ENCODE data around the gene PARN. TPM values are rescaled to one million over a fixed set of nuclear protein-coding genes. Genes with fewer than 3 reads are reported as not detected.

Gene PARN
- total and polyA plus RNA-seq, 3 experiments from 2014 or later, result 45.9 to 48.2 (median 46.0) TPM

- peaks cover 9 to 36% (median 27%) of the 10 kb centered on the region in 3 donors for H3K4me1 Mint-ChIP-seq
- no peaks in the 10 kb centered on the region for H3K27me3 Mint-ChIP-seq
- H3K27ac Mint-ChIP-seq, result no peak overlapping the region
- H3K4me1 ChIP-seq (ENCODE audit: insufficient read depth, low read length), result peaks cover 5% of the 10 kb centered on the region
- no peaks in the 10 kb centered on the region for H3K9me3 ChIP-seq (ENCODE audit: low read length)
- no peak overlapping the region for H3K4me3 Mint-ChIP-seq
- no peaks in the 10 kb centered on the region for H3K36me3 ChIP-seq (ENCODE audit: insufficient read depth, low read length)
- H3K9me3 Mint-ChIP-seq, result no peaks in the 10 kb centered on the region
- H3K36me3 Mint-ChIP-seq, result peaks cover 0 to 17% (median 3%) of the 10 kb centered on the region in 3 donors
- no peak overlapping the region for H3K27ac ChIP-seq (ENCODE audit: low read depth, low read length)
- no peak for DNase-seq
- H3K27me3 ChIP-seq (ENCODE audit: insufficient read depth, low read length, poor library complexity, severe bottlenecking), result no peaks in the 10 kb centered on the region
- ChIA-PET CTCF (no interaction called here), POLR2A (no interaction called here)
- H3K4me3 ChIP-seq (ENCODE audit: low read length), result no peak overlapping the region
Measured at GRCh38 chr16:14514967-14515366, 115.1 kb downstream of the PARN start.

- CTCF ChIA-PET, result no interaction called here
- H3K27me3 Mint-ChIP-seq, result no peaks in the 10 kb centered on the region
Measured at GRCh38 chr16:14513389-14514107, 116.5 kb downstream of the PARN start.

GRCh38 chr16:14511800-14512135 lies 118.3 kb downstream of the PARN start:
- H3K27ac Mint-ChIP-seq, result peak overlapping the region in 1 of 8 donors; percentile 5
- no peak for DNase-seq
- no peaks in the 10 kb centered on the region for H3K9me3 Mint-ChIP-seq
- no peak overlapping the region for H3K4me3 ChIP-seq (ENCODE audit: low read length)
- ChIA-PET POLR2A (no interaction called here), CTCF (interaction anchor here (1.2 kb wide), 1 partner anchor 10 kb away, joined by 3 read pairs; no protein-coding TSS in a partner anchor)
- H3K4me3 Mint-ChIP-seq, result no peak overlapping the region
- H3K27me3 Mint-ChIP-seq, result no peaks in the 10 kb centered on the region
- no peaks in the 10 kb centered on the region for H3K36me3 ChIP-seq (ENCODE audit: insufficient read depth, low read length)
- no peak overlapping the region for H3K27ac ChIP-seq (ENCODE audit: low read depth, low read length)
- peaks cover 0 to 28% (median 17%) of the 10 kb centered on the region in 3 donors for H3K4me1 Mint-ChIP-seq
- no peaks in the 10 kb centered on the region for H3K4me1 ChIP-seq (ENCODE audit: insufficient read depth, low read length)
- no peaks in the 10 kb centered on the region for H3K9me3 ChIP-seq (ENCODE audit: low read length)
- no peaks in the 10 kb centered on the region for H3K27me3 ChIP-seq (ENCODE audit: insufficient read depth, low read length, poor library complexity, severe bottlenecking)
- H3K36me3 Mint-ChIP-seq, result peaks cover 0 to 14% (median 3%) of the 10 kb centered on the region in 3 donors

More at GRCh38 chr16:14513389-14514107, 116.5 kb downstream of the PARN start:
- H3K9me3 Mint-ChIP-seq, result no peaks in the 10 kb centered on the region
- no peaks in the 10 kb centered on the region for H3K9me3 ChIP-seq (ENCODE audit: low read length)
- H3K27ac Mint-ChIP-seq, result no peak overlapping the region
- no peaks in the 10 kb centered on the region for H3K36me3 ChIP-seq (ENCODE audit: insufficient read depth, low read length)
- peaks cover 0 to 17% (median 3%) of the 10 kb centered on the region in 3 donors for H3K36me3 Mint-ChIP-seq
- H3K4me1 Mint-ChIP-seq, result peaks cover 2 to 33% (median 19%) of the 10 kb centered on the region in 3 donors
- no peak overlapping the region for H3K4me3 ChIP-seq (ENCODE audit: low read length)
- no peak overlapping the region for H3K4me3 Mint-ChIP-seq
- DNase-seq, result no peak
- POLR2A ChIA-PET, result interaction anchor here (0.6 kb wide), 1 partner anchor 498 kb away, joined by 3 read pairs; no protein-coding TSS in a partner anchor
- no peaks in the 10 kb centered on the region for H3K4me1 ChIP-seq (ENCODE audit: insufficient read depth, low read length)
- no peak overlapping the region for H3K27ac ChIP-seq (ENCODE audit: low read depth, low read length)
- H3K27me3 ChIP-seq (ENCODE audit: insufficient read depth, low read length, poor library complexity, severe bottlenecking), result no peaks in the 10 kb centered on the region

GRCh38 chr16:14510939-14511799 lies 118.9 kb downstream of the PARN start:
- Histone ChIP-seq H3K36me3 (ENCODE audit: insufficient read depth, low read length) (no peaks in the 10 kb centered on the region), H3K9me3 (ENCODE audit: low read length) (no peaks in the 10 kb centered on the region), H3K4me1 (ENCODE audit: insufficient read depth, low read length) (no peaks in the 10 kb centered on the region), H3K27me3 (ENCODE audit: insufficient read depth, low read length, poor library complexity, severe bottlenecking) (no peaks in the 10 kb centered on the region), H3K27ac (ENCODE audit: low read depth, low read length) (no peak overlapping the region), H3K4me3 (ENCODE audit: low read length) (no peak overlapping the region)
- Mint-ChIP-seq H3K27ac (peak overlapping the region in 1 of 8 donors; percentile 5), H3K27me3 (no peaks in the 10 kb centered on the region), H3K4me3 (no peak overlapping the region), H3K9me3 (no peaks in the 10 kb centered on the region), H3K36me3 (peaks cover 0 to 16% (median 1%) of the 10 kb centered on the region in 3 donors), H3K4me1 (peaks cover 0 to 27% (median 17%) of the 10 kb centered on the region in 3 donors)
- DNase-seq, result no peak
- ChIA-PET CTCF (interaction anchor here (1.2 kb wide), 1 partner anchor 11 kb away, joined by 3 read pairs; no protein-coding TSS in a partner anchor), POLR2A (no interaction called here)

GRCh38 chr16:14510581-14510938 lies 119.5 kb downstream of the PARN start:
- no peak for DNase-seq
- Histone ChIP-seq H3K27me3 (ENCODE audit: insufficient read depth, low read length, poor library complexity, severe bottlenecking) (no peaks in the 10 kb centered on the region), H3K27ac (ENCODE audit: low read depth, low read length) (no peak overlapping the region), H3K4me3 (ENCODE audit: low read length) (no peak overlapping the region), H3K9me3 (ENCODE audit: low read length) (no peaks in the 10 kb centered on the region), H3K36me3 (ENCODE audit: insufficient read depth, low read length) (no peaks in the 10 kb centered on the region), H3K4me1 (ENCODE audit: insufficient read depth, low read length) (no peaks in the 10 kb centered on the region)
- ChIA-PET CTCF (interaction anchor here (1.2 kb wide), 1 partner anchor 11 kb away, joined by 3 read pairs; no protein-coding TSS in a partner anchor), POLR2A (no interaction called here)
- Mint-ChIP-seq H3K27ac (no peak overlapping the region), H3K4me3 (no peak overlapping the region), H3K9me3 (no peaks in the 10 kb centered on the region), H3K27me3 (no peaks in the 10 kb centered on the region), H3K36me3 (peaks cover 0 to 16% (median 1%) of the 10 kb centered on the region in 3 donors), H3K4me1 (peaks cover 0 to 30% (median 20%) of the 10 kb centered on the region in 3 donors)

DNA sequence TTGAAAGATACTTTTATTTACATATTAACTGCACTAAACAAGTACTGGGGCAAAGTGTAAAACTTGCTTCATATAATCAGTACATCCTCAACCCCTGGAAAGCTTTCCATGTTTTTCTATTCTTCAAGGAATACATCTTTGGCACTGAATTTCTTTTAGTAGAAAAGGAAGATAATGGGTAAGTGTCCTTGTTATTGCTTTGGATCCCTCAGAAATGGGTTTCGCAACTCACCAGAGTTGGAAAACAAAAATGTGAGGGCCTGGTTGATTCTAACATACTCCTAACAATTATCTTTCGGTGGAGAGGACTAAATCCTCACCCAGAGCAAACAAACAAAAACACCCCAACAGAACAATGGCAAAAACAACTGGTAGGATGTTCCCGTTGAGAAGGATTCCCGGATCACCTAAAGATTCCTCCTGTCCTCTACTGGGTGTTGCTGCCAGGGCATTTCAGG lies 120.4 kb downstream of the PARN start:
- Histone ChIP-seq H3K27ac (ENCODE audit: low read depth, low read length) (no peak overlapping the region), H3K27me3 (ENCODE audit: insufficient read depth, low read length, poor library complexity, severe bottlenecking) (no peaks in the 10 kb centered on the region), H3K4me3 (ENCODE audit: low read length) (no peak overlapping the region), H3K36me3 (ENCODE audit: insufficient read depth, low read length) (no peaks in the 10 kb centered on the region), H3K9me3 (ENCODE audit: low read length) (no peaks in the 10 kb centered on the region), H3K4me1 (ENCODE audit: insufficient read depth, low read length) (no peaks in the 10 kb centered on the region)
- Mint-ChIP-seq H3K4me3 (no peak overlapping the region), H3K27ac (peak overlapping the region in 1 of 8 donors; percentile 3), H3K9me3 (no peaks in the 10 kb centered on the region), H3K36me3 (peaks cover 0 to 16% (median 1%) of the 10 kb centered on the region in 3 donors), H3K4me1 (peaks cover 0 to 30% (median 23%) of the 10 kb centered on the region in 3 donors), H3K27me3 (no peaks in the 10 kb centered on the region)
- POLR2A ChIA-PET, result no interaction called here
- CTCF ChIA-PET, result no interaction called here
- no peak for DNase-seq

- POLR2A ChIA-PET, result no interaction called here
- H3K4me3 ChIP-seq (ENCODE audit: low read length), result no peak overlapping the region
- H3K4me3 Mint-ChIP-seq, result no peak overlapping the region
- H3K27me3 ChIP-seq (ENCODE audit: insufficient read depth, low read length, poor library complexity, severe bottlenecking), result no peaks in the 10 kb centered on the region
- H3K27me3 Mint-ChIP-seq, result no peaks in the 10 kb centered on the region
- no peaks in the 10 kb centered on the region for H3K4me1 ChIP-seq (ENCODE audit: insufficient read depth, low read length)
- H3K36me3 Mint-ChIP-seq, result peaks cover 0 to 16% (median 1%) of the 10 kb centered on the region in 3 donors
- H3K9me3 Mint-ChIP-seq, result no peaks in the 10 kb centered on the region
- CTCF ChIA-PET, result no interaction called here
- DNase-seq, result no peak
- H3K36me3 ChIP-seq (ENCODE audit: insufficient read depth, low read length), result no peaks in the 10 kb centered on the region
- peaks cover 0 to 30% (median 25%) of the 10 kb centered on the region in 3 donors for H3K4me1 Mint-ChIP-seq
- H3K27ac Mint-ChIP-seq, result peak overlapping the region in 1 of 8 donors; percentile 36
- no peak overlapping the region for H3K27ac ChIP-seq (ENCODE audit: low read depth, low read length)
- no peaks in the 10 kb centered on the region for H3K9me3 ChIP-seq (ENCODE audit: low read length)
Measured at GRCh38 chr16:14509055-14509454, 121.0 kb downstream of the PARN start.

DNA sequence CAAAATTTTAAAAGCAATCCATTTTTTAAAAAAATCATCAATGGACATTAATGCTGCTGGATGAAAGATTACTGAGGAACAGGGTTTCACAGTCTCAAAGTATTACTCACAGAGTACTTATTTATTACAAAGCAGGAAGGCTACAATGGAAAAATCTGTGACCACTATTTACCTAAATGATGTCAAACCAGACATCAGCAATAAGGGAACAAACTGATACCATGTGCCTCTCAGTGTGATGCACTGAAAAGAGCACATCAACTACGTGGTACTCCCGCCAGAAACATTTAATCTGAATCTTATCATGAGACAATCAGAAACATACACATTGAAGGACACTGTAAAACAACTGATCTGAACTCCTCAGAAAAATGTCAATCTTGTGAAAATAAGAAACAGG lies 124.2 kb downstream of the PARN start:
- ChIA-PET POLR2A (no interaction called here), CTCF (no interaction called here)
- Mint-ChIP-seq H3K4me3 (no peak overlapping the region), H3K4me1 (peaks cover 0 to 35% (median 21%) of the 10 kb centered on the region in 3 donors), H3K9me3 (no peaks in the 10 kb centered on the region), H3K36me3 (peaks cover 0 to 7% (median 0%) of the 10 kb centered on the region in 3 donors), H3K27ac (no peak overlapping the region), H3K27me3 (no peaks in the 10 kb centered on the region)
- Histone ChIP-seq H3K36me3 (ENCODE audit: insufficient read depth, low read length) (no peaks in the 10 kb centered on the region), H3K4me3 (ENCODE audit: low read length) (no peak overlapping the region), H3K27ac (ENCODE audit: low read depth, low read length) (no peak overlapping the region), H3K27me3 (ENCODE audit: insufficient read depth, low read length, poor library complexity, severe bottlenecking) (no peaks in the 10 kb centered on the region), H3K4me1 (ENCODE audit: insufficient read depth, low read length) (no peaks in the 10 kb centered on the region), H3K9me3 (ENCODE audit: low read length) (no peaks in the 10 kb centered on the region)
- DNase-seq, result no peak

All from CD8-positive, alpha-beta memory T cell (primary cell).